K562 (cell line): ENCODE data around the gene ZNF277. TPM values are rescaled to one million over a fixed set of nuclear protein-coding genes. Genes with fewer than 3 reads are reported as not detected.

Experiments used
- ATAC-seq: fragments of 200-7000 bp; cut with Tn5 transposase; 3 replicates; pipeline ENCODE4 v1.9.1; 2020; ENCODE audit warnings: moderate library complexity
- BruUV-seq: library from RNA; stranded (reverse); fragments of 400-500 nt; replicated peaks from 2 replicates; lab custom pipeline; 2021; lab: Mats Ljungman, UMichigan
- CTCF ChIA-PET: fragments of 300-600 bp; formaldehyde crosslinking; extraction: SDS; loops from one replicate; lab custom pipeline; 2021; ENCODE audit warnings: low intra/inter-chr PET ratio; lab: Yijun Ruan, JAX
- POLR2A ChIA-PET: fragments of 300-600, 350-650 bp; sonication (Branson Sonifier 250); formaldehyde crosslinking; extraction: SDS; loops from one replicate; lab custom pipeline; 2021; ENCODE audit warnings: antibody characterized with exemption, inconsistent platforms; lab: Yijun Ruan, JAX
- DNase-seq, 4 experiments: peaks; one replicate each; pipeline versions ENCODE4 v3.0.0 to v3.0.0-alpha.2; 2011 to 2018; ENCODE audit warnings: low spot score in 3 of 4, mixed read lengths in 3 of 4; ENCODE audit errors: extremely low read depth in 1 of 4
- FAIRE-seq: peaks from 2 replicates; lab custom pipeline; 2011; peaks lifted over from hg19 to GRCh38; lab: Jason Lieb, UNC
- H2AFZ ChIP-seq: 2 replicates; pipeline ENCODE4 v1.6.0; 2011; ENCODE audit warnings: low read depth, low read length, control low read depth, inconsistent platforms
- H3K27ac ChIP-seq: fragments of 200-600 bp; 3 replicates; pipeline ENCODE4 v1.8.0; 2011; ENCODE audit warnings: low read depth, mild to moderate bottlenecking, control low read depth, inconsistent platforms, low read length, moderate library complexity, mixed read lengths; ENCODE audit errors: extremely low read depth
- H3K27me3 ChIP-seq, 2 experiments: fragments of 300-600 bp in 1 of 2; 2 replicates in 1 of 2; 3 replicates in 1 of 2; pipeline versions ENCODE4 v1.6.0 to v1.8.0; 2011; ENCODE audit warnings: inconsistent platforms in 2 of 2, low read length in 2 of 2, mild to moderate bottlenecking in 1 of 2, mixed read lengths in 1 of 2, moderate library complexity in 1 of 2; ENCODE audit not compliant: control insufficient read depth in 2 of 2, insufficient read depth in 2 of 2
- H3K36me3 ChIP-seq: fragments of 300-600 bp; 3 replicates; pipeline ENCODE4 v1.8.0; 2011; ENCODE audit warnings: mild to moderate bottlenecking, low read length, inconsistent platforms; ENCODE audit not compliant: control insufficient read depth, insufficient read depth
- H3K4me1 ChIP-seq, 2 experiments: fragments of 200-600 bp in 1 of 2; replicated peaks in 1 of 2; 2 replicates in 1 of 2; 3 replicates in 1 of 2; pipeline versions ENCODE4 v1.5.1 to v1.8.0; 2011; ENCODE audit warnings: inconsistent platforms in 2 of 2, low read length in 2 of 2, mild to moderate bottlenecking in 1 of 2, mixed read lengths in 1 of 2, moderate library complexity in 1 of 2; ENCODE audit not compliant: control insufficient read depth in 2 of 2, insufficient read depth in 2 of 2
- H3K4me2 ChIP-seq: 2 replicates; pipeline ENCODE4 v1.6.1; 2011; ENCODE audit warnings: low read length, control low read depth, inconsistent platforms, mixed read lengths; ENCODE audit not compliant: insufficient read depth
- H3K4me3 ChIP-seq: fragments of 200-600 bp; sonication (generic), shearing (Covaris generic); 2 replicates; pipeline ENCODE4 v1.5.1; 2016; ENCODE audit warnings: control low read depth, inconsistent platforms
- H3K79me2 ChIP-seq: fragments of 200-600 bp; 3 replicates; pipeline ENCODE4 v1.8.0; 2011; ENCODE audit warnings: low read length, inconsistent platforms; ENCODE audit not compliant: control insufficient read depth, insufficient read depth
- H3K9ac ChIP-seq, 2 experiments: 2 replicates each; pipeline versions ENCODE4 v1.6.0 to v1.6.1; 2011; ENCODE audit warnings: low read depth in 2 of 2, low read length in 2 of 2, control low read depth in 1 of 2, inconsistent platforms in 1 of 2, mild to moderate bottlenecking in 1 of 2, mixed read lengths in 1 of 2; ENCODE audit not compliant: insufficient read depth in 1 of 2
- H3K9me1 ChIP-seq: one replicate; pipeline ENCODE4 v1.6.0; 2011; ENCODE audit warnings: inconsistent platforms, mild to moderate bottlenecking, low read length, moderate library complexity; ENCODE audit not compliant: control insufficient read depth, insufficient read depth
- H3K9me3 ChIP-seq: replicated peaks from 2 replicates; pipeline ENCODE4 v1.5.1; 2011; ENCODE audit warnings: low read depth, low read length, inconsistent platforms; ENCODE audit not compliant: control insufficient read depth, insufficient read depth
- H4K20me1 ChIP-seq: replicated peaks from 2 replicates; pipeline ENCODE4 v1.6.1; 2011; ENCODE audit warnings: low read length, inconsistent platforms, mixed read lengths; ENCODE audit not compliant: control insufficient read depth, insufficient read depth
- CEBPG ChIP-seq, 3 experiments: fragments of 200-800 bp in 1 of 3; sonication (Bioruptor generic) in 1 of 3; sonication (generic) in 1 of 3; formaldehyde crosslinking in 1 of 3; IDR thresholded peaks in 2 of 3; conservative IDR thresholded peaks in 1 of 3; 2 replicates each; pipeline versions ENCODE4 v1.6.1 to v1.8.0; 2016 to 2022; ENCODE audit warnings: missing compliant biosample characterization in 2 of 3, missing genetic modification characterization in 2 of 3, mild to moderate bottlenecking in 1 of 3, missing genetic modification reagents in 1 of 3
- POU5F1 ChIP-seq: fragments of 150-350 bp; IDR thresholded peaks from 2 replicates; pipeline ENCODE4 v1.6.1; 2014; ENCODE audit warnings: borderline replicate concordance, low read length, low read depth, mild to moderate bottlenecking; ENCODE audit not compliant: partially characterized antibody
- ZBTB2 ChIP-seq: fragments of 450-650 bp; IDR thresholded peaks from 2 replicates; pipeline ENCODE4 v1.6.1; 2016; ENCODE audit warnings: antibody characterized with exemption
- ZNF212 ChIP-seq: fragments of 450-650 bp; formaldehyde crosslinking; IDR thresholded peaks from 2 replicates; pipeline ENCODE4 v1.4.0; 2020; ENCODE audit warnings: mild to moderate bottlenecking
- WGBS: fragments of 100-300 bp; shearing (Covaris generic); methylation state at CpG from one replicate; pipeline ENCODE4 v1.1.6; 2016; ENCODE audit warnings: low coverage, mixed read lengths; ENCODE audit not compliant: insufficient coverage; ENCODE audit errors: missing lambda C conversion rate; 5-methylcytosine and 5-hydroxymethylcytosine counted together
- in situ Hi-C: fragments of 300-500 bp; cut with MboI; formaldehyde crosslinking; loops from 4 replicates; pipeline ENCODE4 v1.15.0; 2018; ENCODE audit warnings: inconsistent platforms, mixed read lengths
- intact Hi-C: fragments of 100-400 bp; cut with micrococcal nuclease; formaldehyde crosslinking; loops from 2 replicates; pipeline ENCODE4 v1.14.2; 2022
- polyA plus RNA-seq, 8 experiments: library from polyadenylated mRNA; depleted of rRNA in 4 of 8; stranded (reverse) in 5 of 8; unstranded in 3 of 8; fragments of >200 nt; fragmentation: Nextera tagmentation in 2 of 8; fragmentation: Illumina TruSeq in 1 of 8; extraction: Ambion mirVana in 2 of 8; extraction: Trizol in 1 of 8; gene quantifications; 2 replicates each; pipeline versions ENCODE4 v1.2.1 to v1.2.3, GENCODE V29; 2011 to 2014; ENCODE audit warnings: inconsistent platforms in 1 of 8, missing spikeins in 1 of 8
- total RNA-seq, 7 experiments: library from RNA; depleted of rRNA in 6 of 7; stranded (reverse); fragments of >200 nt in 6 of 7; fragmentation: Illumina TruSeq in 2 of 7; extraction: Trizol in 2 of 7; gene quantifications; 2 replicates each; pipeline versions ENCODE4 v1.2.1 to v1.2.3, GENCODE V29; 2011 to 2021; ENCODE audit warnings: low replicate concordance in 1 of 7
- TF ChIP-seq, protein P1 (sequence below): fragments of 250-450 bp; sonication (Bioruptor Pico); IDR thresholded peaks from 2 replicates; pipeline ENCODE4 v1.8.0; 2022; ENCODE audit warnings: inconsistent platforms, mild to moderate bottlenecking, moderate library complexity, borderline replicate concordance

Gene ZNF277
- total and polyA plus RNA-seq, 9 of the 15 experiments (the other 6 are each of a cell fraction or from before 2014, with no cell fraction given) = 18.8 to 33.5 (median 27.7) TPM

GRCh38 chr7:112272921-112273561 lies 66.5 kb downstream of the ZNF277 start:
- Histone ChIP-seq H3K27ac (no peak overlapping the region), H4K20me1 (peaks cover 10% of the 10 kb centered on the region; the same call in 1 of the 2 replicates), H3K9me1 (no peaks in the 10 kb centered on the region), H3K9ac (no peak overlapping the region), H3K4me3 (no peak overlapping the region), H2AFZ (no peak overlapping the region), H3K4me2 (no peak overlapping the region), H3K9me3 (no peaks in the 10 kb centered on the region), H3K36me3 (no peaks in the 10 kb centered on the region), H3K27me3 (peaks cover 0 to 5% of the 10 kb centered on the region in 2 experiments; a peak in 1 of 5 replicates), H3K4me1 (no peaks in the 10 kb centered on the region), H3K79me2 (no peaks in the 10 kb centered on the region)
- CTCF ChIA-PET = no interaction called here
- no TSS peak for BruUV-seq
- TF ChIP-seq ZBTB2 (no peak), POU5F1 (no peak), CEBPG (CRISPR knock-in tag; IDR thresholded peaks at IDR 0.05) (no peak), CEBPG (tag; conservative IDR thresholded peaks at IDR 0.05 in 1 of 2, IDR thresholded peaks at IDR 0.05 in 1 of 2) (peak in 1 of 2 experiments; percentile 73; a peak in 2 of 4 replicates), ZNF212 (CRISPR knock-in tag) (no peak)
- TF ChIP-seq, protein P1, sequence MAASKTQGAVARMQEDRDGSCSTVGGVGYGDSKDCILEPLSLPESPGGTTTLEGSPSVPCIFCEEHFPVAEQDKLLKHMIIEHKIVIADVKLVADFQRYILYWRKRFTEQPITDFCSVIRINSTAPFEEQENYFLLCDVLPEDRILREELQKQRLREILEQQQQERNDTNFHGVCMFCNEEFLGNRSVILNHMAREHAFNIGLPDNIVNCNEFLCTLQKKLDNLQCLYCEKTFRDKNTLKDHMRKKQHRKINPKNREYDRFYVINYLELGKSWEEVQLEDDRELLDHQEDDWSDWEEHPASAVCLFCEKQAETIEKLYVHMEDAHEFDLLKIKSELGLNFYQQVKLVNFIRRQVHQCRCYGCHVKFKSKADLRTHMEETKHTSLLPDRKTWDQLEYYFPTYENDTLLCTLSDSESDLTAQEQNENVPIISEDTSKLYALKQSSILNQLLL (CRISPR knock-in tag) = 0 out of 2 replicates have a peak, but pooled peaks have one; percentile 6
- FAIRE-seq (no peak), DNase-seq (no peak), ATAC-seq (peak; percentile 49)
- POLR2A ChIA-PET = no interaction called here
- WGBS = 11% methylated on average over 7 of the region's 7 CpGs
- intact Hi-C loops (no loop called here), in situ Hi-C loops (no loop called here)
